G401 (cell line): Measurements from ENCODE around the gene IFI27. TPM values are rescaled to one million over a fixed set of nuclear protein-coding genes. Genes with fewer than 3 reads are reported as not detected.
"Not testable (repeated sequence)": the region's sequence is repeated elsewhere in the genome, so short reads cannot be mapped to it uniquely, and the experiment has no call there.

ENCODE experiments used
- DNase-seq: peaks from one replicate; pipeline ENCODE4 v3.0.0-alpha.2; 2015; ENCODE audit warnings: low spot score
- in situ Hi-C: cut with HindIII; loops from 2 replicates; pipeline ENCODE4 v1.10.0; 2016; ENCODE audit warnings: low sequenced_read_pairs, mixed read lengths
- total RNA-seq: library from RNA; depleted of rRNA; stranded (reverse); fragments of >200 nt; shearing (Covaris generic); gene quantifications from 2 replicates; pipeline ENCODE4 v1.2.3, GENCODE V29; 2014; rRNA removed

The IFI27 gene
- not detected in 2 replicates for total RNA-seq

DNA sequence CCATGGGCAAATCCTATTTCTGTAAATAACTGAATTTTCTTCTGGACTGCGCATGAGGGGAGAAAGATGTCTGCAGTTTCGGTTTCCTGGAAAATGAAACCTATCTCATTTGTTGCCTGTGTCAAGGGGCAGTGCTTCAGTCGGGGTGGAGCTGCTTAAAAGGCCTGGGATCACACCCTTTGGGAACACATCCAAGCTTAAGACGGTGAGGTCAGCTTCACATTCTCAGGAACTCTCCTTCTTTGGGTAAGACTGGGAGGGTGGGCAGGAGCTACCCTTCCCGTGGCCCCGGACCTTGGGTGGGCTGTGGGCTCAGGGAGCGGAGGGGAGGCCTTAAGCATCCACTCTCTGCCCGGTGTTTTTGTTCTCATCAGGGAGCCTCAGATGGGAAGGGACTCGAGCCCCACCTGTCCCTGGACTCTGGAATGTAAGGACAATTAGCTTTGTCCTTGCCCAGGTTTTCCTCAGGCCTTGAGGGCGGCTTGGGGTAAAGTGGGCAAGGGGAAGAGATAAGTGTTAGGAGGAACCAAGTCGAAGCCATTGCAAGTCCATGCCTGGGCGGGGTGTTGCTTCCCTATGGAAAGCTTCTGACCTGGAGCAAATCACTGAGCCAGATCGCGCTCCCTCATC, at the start of gene IFI27:
Gene IFI27, plus strand, starts transcription at position 185 of the 630 bp plus-strand sequence.
- in situ Hi-C loops = no loop called here
- DNase-seq = no peak

DNA sequence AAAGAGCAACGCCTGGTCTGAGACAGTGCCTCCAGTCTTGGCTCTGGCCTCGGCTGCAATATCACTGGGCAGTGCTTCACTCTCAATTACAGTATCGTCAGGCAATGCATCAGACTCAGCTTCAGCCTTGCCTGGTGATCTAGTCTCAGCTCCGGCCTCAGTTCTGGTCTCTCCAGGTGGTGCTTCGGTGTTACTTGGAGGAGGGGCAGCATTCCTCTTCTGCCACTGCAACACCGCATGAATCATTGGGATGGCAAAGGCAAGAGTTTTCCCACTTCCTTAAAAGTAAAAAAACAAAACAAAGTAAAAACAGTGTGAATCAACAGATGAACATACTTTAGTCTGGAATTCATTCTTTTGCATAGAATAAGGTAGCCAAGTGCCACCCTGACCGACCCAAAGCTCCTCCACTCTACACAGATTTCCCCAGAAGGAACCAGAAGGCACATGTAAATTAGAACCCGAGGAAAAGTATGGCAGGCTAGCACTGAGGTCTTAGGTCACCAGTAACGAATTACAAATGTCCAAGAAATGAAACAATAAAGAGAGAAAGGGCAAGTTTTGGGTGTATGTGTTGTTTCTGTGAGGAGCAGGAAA, 48.1 kb upstream of the IFI27 start:
- peak; percentile 20 for DNase-seq
- in situ Hi-C loops = no loop called here

DNA sequence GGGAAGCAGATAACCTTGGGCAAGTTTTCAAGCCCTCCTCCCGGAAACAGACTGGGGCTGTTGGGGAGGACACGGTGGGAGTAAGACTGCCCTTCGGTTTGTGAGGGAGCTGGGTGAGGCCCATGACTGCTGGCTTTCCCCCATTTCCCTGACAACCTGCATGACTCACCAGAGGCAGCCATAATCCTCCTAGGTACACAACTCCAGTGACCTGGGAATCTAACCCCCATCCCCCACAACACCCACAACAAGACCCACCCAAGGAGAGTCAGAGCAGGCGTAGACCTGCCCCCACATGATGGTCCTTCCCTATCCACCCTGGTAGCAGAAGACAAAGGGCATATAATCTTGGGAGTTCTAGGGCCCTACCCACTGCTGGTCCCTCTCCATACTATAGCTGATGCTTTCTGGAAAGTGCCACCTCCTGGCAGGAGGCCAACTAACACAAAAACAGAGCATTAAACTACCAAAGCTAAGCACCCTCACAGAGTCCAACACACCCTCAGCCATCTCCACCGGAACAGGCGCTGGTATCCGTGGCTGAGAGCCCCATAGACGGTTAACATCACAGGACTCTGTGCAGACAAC, 44.4 kb upstream of the IFI27 start:
- DNase-seq = no peak
- in situ Hi-C loops = no loop called here

DNA sequence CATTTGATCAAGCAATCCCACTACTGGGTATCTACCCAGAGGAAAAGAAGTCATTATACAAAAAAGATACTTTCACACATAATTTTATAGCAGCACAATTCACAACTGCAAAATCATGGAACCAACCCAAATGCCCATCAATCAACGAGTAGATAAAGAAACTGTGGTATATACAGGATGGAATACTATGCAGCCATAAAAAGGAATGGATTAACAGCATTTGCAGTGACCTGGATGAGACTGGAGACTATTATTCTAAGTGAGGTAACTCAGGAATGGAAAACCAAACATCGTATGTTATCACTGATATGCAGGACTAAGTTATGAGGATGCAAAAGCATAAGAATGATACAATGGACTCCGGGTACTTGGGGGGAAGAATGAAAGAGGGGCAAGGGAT, 38.5 kb upstream of the IFI27 start:
- in situ Hi-C loops, DNase-seq: not testable (repeated sequence)

DNA sequence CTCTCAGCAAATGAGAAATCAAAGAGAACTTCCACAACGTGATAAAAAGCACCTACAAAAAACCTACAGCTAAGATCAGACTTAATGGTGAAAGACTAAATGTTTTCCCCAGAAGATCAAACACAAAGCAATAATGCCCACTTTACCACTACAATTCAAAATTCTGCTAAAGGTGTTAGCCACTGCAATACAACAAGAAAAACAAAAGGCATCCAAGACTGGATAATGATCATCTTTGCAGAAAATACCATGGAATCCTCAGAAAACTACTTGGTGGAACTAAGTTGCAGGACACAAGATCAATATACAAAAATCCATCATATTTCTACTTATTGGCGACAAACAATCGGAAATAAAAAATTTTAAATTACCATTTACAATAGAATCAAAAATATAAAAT, 36.0 kb upstream of the IFI27 start:
- in situ Hi-C loops = no loop called here
- DNase-seq = no peak

DNA sequence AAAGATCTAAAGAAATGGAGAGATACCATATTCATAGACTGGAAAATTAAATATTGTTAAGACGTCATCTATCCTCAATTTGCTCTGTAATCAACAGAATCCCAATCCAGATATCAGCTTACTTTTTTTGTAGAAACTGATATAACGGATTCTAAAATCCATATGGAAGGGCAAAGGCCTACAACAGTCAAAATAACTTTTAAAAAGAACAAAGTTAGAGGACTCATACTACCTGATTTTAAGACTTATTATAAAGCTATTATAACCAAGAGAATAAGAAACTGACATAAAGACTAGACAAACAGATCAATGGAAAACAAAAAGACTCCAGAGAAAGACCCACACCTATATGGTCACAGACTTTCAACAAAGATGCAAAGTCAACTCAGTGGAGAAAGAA, 35.5 kb upstream of the IFI27 start:
- no peak for DNase-seq
- in situ Hi-C loops = no loop called here

DNA sequence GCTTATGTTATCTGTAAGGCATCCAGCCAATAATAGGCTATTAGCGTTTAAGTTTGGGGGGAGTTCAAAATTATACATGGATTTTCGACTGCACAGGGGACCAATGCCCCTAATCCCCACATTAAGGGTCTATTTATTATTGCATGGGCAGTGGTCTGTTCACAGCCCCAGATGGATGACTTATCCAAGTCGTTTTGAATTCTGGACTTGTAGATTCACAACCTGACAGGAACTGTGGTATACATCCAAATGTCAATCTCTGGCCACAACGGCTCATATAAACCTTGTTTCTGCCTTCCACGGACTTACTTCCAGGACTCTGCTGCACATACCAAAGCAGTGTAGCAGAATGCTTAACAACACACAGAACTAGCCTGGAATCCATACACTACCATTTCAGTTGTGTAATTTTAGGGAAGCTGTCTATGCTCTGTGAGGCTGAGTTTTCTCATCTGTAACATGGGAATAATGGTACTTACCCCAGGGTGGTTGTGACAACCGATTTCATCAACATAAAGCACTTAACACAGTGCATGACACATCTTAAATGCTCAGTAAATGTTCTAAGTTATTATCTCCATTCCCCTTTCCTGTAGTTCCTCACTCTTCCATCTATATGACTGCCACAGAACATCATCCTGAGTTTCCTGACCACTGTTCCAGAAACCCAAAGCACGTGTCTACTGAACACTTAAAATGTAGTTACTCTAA, 33.3 kb upstream of the IFI27 start:
- no peak for DNase-seq
- in situ Hi-C loops = no loop called here

DNA sequence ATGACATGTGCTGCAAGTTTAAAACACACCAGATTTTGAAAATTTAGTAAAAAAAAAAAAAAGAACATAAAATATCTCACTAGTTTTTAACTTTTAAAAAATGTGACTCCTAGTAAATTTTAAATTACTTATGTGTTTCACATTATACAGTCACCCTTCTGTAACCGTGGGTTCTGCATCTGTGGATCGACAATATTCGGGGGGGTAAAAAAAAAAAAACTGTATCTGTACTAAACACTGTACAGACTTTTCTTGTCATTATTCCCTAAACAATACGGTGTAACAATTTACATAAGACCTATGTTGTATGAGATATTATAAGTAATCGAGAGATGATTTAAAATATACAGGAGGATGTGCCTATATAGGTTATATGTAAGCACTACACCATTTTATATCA, 32.7 kb upstream of the IFI27 start:
- no peak for DNase-seq
- in situ Hi-C loops = no loop called here

DNA sequence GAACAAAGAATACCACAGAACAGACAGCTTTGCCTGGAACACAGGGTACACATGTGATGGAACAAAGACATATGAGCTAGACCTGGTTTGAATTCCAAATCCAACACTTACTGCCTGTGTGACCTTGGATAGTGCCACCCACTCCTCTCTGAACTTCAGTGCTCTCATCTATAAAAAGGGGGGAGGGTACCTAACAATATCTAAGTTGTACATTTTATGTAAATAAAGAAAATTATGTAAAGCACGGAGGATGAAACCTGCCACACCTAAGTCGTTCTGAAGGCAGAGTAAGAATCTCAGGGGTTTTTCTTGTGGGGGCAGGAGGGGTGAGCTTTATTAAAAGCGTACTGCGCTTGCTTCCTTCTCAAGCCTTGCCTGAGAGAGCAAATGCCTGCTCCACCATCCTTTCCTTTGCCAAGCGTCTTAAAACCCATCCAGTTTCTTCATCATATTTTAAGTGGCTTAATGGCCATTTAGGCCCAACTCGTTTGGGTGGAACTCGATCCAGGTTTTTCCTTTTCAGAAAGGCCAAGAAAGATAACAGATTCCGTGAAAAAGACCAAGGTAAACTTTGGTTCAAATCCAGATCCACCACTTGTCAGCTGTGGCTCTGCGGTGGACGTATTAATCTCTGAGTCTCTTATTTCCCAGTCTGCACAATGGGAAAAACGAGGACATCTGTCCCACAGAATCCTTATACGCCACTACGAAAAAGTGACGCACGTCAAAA, 30.5 kb upstream of the IFI27 start:
- in situ Hi-C loops = no loop called here
- peak; percentile 58 for DNase-seq

DNA sequence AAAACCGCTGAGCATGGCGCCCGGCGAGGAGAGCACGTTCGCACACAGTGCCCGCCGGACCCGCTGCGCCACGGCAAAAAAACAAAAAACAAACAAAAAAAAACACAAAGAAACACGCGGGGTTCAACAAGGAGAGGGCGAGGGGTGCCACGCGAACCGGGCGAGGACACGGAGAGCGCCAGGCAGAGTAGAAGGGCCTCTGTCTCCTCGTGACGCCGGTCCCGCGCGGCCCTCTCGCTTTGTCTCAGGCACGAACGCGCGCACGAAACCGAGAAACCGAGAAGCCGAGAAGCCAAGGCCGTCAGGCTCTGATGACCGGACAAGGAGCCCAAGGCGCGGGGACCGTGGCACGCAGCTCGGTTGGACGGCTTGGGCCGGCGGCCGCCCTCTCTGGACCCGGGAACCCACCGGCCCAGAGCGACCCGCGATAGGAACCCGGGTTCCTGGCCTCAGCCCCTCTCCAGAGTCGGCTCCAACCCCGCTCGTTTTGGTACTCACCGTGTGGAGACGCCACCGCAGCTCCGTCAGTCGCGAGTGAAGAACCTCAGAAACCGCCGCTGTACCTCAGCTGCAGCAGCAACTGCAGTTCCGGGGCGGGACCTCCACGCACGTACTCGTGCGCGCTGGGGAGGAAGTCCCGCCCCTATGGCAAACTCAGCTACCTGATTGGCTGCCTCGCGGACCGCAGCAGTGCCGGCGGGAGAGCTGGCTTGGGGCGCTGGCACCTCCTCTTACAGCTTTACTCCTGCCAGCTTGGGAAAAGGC, 29.7 kb upstream of the IFI27 start, which contains the start of the genes DDX24 and IFI27L1:
Gene DDX24, minus strand, starts transcription at position 582 of the 765 bp plus-strand sequence. CDS start 1,460 bp downstream, outside the sequence.
Gene IFI27L1, plus strand, starts transcription at position 690 of the 765 bp plus-strand sequence. CDS start 15,628 bp downstream, outside the sequence.
- peak; percentile 97 for DNase-seq
- in situ Hi-C loops = no loop called here

DNA sequence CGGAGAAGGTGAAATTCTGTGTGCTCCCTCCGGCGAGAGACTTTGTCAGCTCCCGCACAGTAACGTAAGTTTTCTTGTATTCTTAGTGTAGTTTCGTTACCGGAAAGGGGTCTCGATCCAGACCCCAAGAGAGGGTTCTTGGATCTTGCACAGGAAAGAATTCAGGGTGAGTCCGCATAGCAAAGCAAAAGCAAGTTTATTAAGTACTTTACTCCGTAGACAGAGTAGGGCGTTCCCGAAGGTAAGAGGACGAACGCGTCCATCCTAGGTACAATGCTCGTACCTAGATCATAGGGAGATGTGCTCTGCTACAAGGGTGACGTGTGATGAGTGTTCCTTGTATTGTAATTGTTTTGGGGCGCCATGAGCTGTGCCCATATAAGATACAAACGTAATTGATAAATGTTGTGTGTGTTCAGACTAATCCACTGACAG, 29.1 kb upstream of the IFI27 start:
- no peak for DNase-seq
- in situ Hi-C loops = no loop called here

DNA sequence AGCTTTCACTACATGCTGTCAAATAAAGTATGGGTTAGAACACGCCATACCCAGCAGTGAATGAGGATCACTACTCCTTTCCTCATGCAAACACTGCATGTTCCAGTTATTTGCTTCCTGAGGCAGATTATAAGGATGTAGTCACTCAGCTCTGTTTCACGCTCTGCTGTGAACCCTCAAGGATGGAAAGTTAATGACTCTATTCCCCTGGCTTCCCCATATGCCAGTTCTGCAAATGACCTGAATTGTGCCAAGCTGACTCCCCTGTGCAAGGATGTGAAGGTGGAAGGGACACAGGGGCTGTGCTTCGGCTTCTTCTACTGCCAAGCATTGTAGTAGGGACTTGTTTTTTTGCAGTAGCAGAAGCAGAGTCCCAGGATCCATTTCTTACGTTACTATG, 22.6 kb upstream of the IFI27 start:
- no peak for DNase-seq
- in situ Hi-C loops = no loop called here

DNA sequence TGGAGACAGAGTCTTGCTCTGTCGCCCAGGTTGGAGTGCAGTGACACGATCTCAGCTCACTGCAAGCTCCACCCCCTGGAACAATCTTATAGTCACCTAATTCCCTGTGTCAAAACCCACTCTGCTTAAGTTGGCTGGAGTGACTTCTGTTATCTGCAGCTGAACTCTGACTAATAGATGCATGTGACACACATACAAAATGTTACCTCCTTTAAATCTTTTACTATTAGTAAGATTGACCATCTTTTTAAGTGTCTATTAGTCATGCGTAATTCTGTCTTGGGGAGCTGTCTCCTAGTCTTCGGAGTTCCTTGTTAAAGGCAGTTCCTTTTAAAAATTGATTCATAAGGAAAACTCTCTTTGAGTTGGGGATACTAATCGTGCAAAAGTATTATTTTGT, 22.0 kb upstream of the IFI27 start:
- no peak for DNase-seq
- in situ Hi-C loops = no loop called here

DNA sequence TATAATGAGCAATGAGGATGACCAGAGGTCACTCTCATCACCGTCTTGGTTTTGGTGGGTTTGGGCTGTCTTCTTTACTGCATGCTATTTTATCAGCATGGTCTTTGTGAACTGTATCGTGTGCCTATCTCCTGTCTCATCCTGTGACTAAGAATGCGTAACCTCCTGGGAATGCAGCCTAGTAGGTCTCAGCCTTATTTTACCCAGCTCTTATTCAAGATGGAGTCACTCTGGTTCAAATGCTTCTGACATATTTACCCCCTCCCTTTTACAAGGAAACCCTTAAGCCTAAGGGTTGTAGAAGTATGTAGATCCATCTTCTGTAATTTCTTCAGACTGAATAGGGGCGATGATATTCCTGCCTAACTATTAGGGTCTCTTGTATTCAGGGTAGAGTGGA, 21.1 kb upstream of the IFI27 start:
- in situ Hi-C loops = no loop called here
- DNase-seq = no peak

DNA sequence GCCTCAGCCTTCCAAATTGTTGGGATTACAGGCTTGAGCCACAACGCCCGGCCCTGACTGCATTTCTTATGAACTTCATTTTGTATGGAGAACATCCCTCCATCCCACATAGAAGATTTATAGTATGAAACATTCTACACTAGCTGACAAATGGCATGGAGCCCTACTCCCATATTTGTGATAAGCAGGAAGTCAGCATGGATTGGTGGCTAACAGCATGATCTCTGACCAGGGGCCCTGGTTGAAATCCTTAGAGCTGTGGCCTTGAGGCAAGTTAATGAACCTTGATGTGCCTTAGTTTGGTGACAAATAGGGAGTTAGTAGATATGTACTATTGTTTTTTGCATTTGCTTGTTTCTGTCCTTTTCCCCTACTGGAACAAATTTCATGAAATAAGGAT, 17.1 kb upstream of the IFI27 start:
- no peak for DNase-seq
- in situ Hi-C loops = no loop called here

DNA sequence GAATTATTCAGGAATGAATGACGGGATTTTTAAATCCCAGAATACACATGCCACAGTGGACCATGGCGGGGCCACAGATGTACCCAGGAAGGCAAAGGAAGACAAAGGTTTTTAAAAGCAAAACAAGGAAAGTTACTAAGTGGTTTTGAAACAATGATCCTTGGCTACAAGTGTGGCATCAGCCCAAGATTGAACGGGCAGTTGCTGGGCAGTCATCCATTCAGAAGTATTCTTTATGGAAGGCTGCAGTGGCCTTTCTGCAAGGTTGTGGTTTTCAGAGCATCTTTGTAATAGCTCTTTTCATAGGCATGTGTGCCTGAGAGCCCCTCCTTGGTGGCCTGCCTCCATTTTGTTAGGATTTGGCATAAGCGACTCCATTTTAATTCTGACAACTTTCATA, 13.4 kb upstream of the IFI27 start:
- in situ Hi-C loops = no loop called here
- no peak for DNase-seq

DNA sequence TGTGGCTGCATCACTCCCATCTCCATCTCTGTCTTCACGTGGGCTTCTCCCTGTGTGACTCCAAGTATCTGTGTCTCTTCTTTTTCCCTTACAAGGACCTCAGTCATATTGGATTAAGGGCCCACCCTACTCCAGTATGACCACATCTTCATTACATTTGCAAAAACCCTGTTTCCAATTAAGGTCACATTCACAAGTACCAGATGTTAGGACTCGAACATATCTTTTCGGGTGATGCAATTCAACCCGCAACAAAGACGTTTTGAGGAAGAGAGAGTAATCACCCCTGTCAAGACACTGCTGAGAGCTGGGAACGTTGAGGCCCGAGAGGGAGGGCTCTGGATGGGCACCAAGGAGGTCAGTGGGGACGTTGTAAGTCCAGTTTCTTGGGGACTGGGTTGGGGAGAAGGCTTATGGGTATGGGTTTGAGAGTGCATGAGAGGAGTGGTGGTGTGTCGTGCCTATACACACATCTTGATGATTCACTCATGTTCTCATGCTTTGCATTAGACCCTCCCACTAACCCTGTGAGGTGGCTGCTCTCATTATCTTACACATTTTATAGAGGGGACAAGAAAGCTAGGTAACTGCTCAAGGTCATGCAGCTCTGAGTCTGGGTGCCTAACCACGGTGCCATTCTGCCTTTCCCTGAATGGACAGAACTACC, 12.1 kb upstream of the IFI27 start:
- in situ Hi-C loops = no loop called here
- DNase-seq = no peak

DNA sequence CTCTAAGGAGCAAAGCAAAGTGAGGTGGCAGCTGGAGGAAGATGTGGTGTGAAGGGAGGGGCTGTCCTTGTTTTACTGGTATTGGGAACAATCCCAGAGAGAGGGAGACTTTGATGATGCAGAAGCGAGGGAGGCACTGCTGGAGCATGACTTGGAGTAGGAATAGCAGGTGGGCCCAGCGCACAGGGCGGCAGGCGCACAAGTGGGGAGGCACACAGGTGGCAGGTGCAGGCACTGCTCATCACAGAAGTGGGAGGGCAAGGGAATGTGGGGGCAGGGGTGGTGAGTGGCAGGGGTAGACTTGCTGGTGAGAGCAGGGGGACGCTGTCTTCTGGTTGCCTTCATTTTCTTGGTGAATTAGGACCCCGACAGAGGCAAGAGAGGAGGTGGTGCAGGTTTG, 11.5 kb upstream of the IFI27 start:
- no peak for DNase-seq
- in situ Hi-C loops = no loop called here
